Panc1 (cell line): ENCODE data around the gene ZYG11B. TPM values are rescaled to one million over a fixed set of nuclear protein-coding genes. Genes with fewer than 3 reads are reported as not detected.
"Not testable (repeated sequence)": the region's sequence is repeated elsewhere in the genome, so short reads cannot be mapped to it uniquely, and the experiment has no call there.

ENCODE experiments used
- ATAC-seq: fragments of 200-7000 bp; cut with Tn5 transposase; 2 replicates; pipeline ENCODE4 v1.9.1; 2020; ENCODE audit warnings: mild to moderate bottlenecking, moderate library complexity
- BruUV-seq: library from RNA; stranded (reverse); fragments of 400-500 nt; replicated peaks from 2 replicates; lab custom pipeline; 2021; lab: Mats Ljungman, UMichigan
- CTCF ChIA-PET: fragments of 300-600 bp; sonication (Branson Sonifier 250); formaldehyde crosslinking; loops from one replicate; lab custom pipeline; 2022; ENCODE audit warnings: antibody characterized with exemption; lab: Charles Lee
- POLR2A ChIA-PET: fragments of 300-600 bp; sonication (Branson Sonifier 250); formaldehyde crosslinking; loops from one replicate; lab custom pipeline; 2022; ENCODE audit warnings: antibody characterized with exemption; lab: Charles Lee
- DNase-seq: peaks from one replicate; pipeline ENCODE4 v3.0.0-alpha.2; 2010; ENCODE audit warnings: low read depth, low spot score
- H3K27ac ChIP-seq: 2 replicates; pipeline ENCODE4 v1.5.1; 2011; ENCODE audit warnings: mild to moderate bottlenecking, low read length, inconsistent platforms
- H3K27me3 ChIP-seq: fragments of 200-500 bp; sonication (Bioruptor generic); 2 replicates; pipeline ENCODE4 v1.6.0; 2014; ENCODE audit warnings: low read length, inconsistent platforms; ENCODE audit not compliant: control insufficient read depth, insufficient read depth
- H3K36me3 ChIP-seq: fragments of 200-500 bp; sonication (Bioruptor generic); 2 replicates; pipeline ENCODE4 v1.5.1; 2014; ENCODE audit warnings: inconsistent platforms, mild to moderate bottlenecking, low read length, moderate library complexity; ENCODE audit not compliant: control insufficient read depth, insufficient read depth
- H3K4me1 ChIP-seq: 2 replicates; pipeline ENCODE4 v1.5.1; 2011; ENCODE audit warnings: inconsistent platforms, mild to moderate bottlenecking, low read length, moderate library complexity; ENCODE audit not compliant: control insufficient read depth, insufficient read depth
- H3K4me3 ChIP-seq, 2 experiments: 2 replicates each; pipeline ENCODE4 v1.5.1; 2011 to 2012; ENCODE audit warnings: low read depth in 2 of 2, low read length in 2 of 2, mild to moderate bottlenecking in 2 of 2, inconsistent platforms in 1 of 2, moderate library complexity in 1 of 2
- H3K9me3 ChIP-seq: fragments of 200-500 bp; sonication (Bioruptor generic); 2 replicates; pipeline ENCODE4 v1.5.1; 2014; ENCODE audit warnings: low read depth, mild to moderate bottlenecking, inconsistent platforms, low read length, moderate library complexity; ENCODE audit not compliant: control insufficient read depth, insufficient read depth
- POLR2AphosphoS5 ChIP-seq: IDR thresholded peaks from 2 replicates; pipeline ENCODE4 v1.6.1; 2012; ENCODE audit warnings: mild to moderate bottlenecking, low read depth, low read length, moderate library complexity
- SIN3A ChIP-seq: IDR thresholded peaks from 2 replicates; pipeline ENCODE4 v1.6.1; 2012; ENCODE audit warnings: low read depth, mild to moderate bottlenecking, low read length, moderate library complexity, borderline replicate concordance; ENCODE audit not compliant: insufficient read depth
- TCF7L2 ChIP-seq: IDR thresholded peaks from 2 replicates; pipeline ENCODE4 v1.6.1; 2011; ENCODE audit warnings: mild to moderate bottlenecking, low read depth, low read length, inconsistent platforms
- in situ Hi-C: cut with HindIII; loops from 2 replicates; pipeline ENCODE4 v1.10.0; 2016; ENCODE audit warnings: low sequenced_read_pairs, low pct_unique_long_range_greater_than_20kb
- intact Hi-C: fragments of 100-400 bp; cut with micrococcal nuclease; formaldehyde crosslinking; loops from one replicate; pipeline ENCODE4 v1.10.0; 2022; ENCODE audit not compliant: unreplicated experiment
- total RNA-seq: library from RNA; stranded (reverse); gene quantifications from one replicate; pipeline ENCODE4 v1.2.1, GENCODE V29; 2021; ENCODE audit not compliant: unreplicated experiment
- TF ChIP-seq, protein P1 (sequence below), 2 experiments: IDR thresholded peaks; 2 replicates each; pipeline ENCODE4 v1.6.1; 2011 to 2012; ENCODE audit warnings: low read depth in 2 of 2, control low read depth in 1 of 2, low read length in 1 of 2, mild to moderate bottlenecking in 1 of 2, moderate library complexity in 1 of 2; ENCODE audit not compliant: insufficient read depth in 1 of 2
- TF ChIP-seq, protein P2 (sequence below): fragments of 450-650 bp; IDR thresholded peaks from 2 replicates; pipeline ENCODE4 v1.5.1; 2017; ENCODE audit warnings: mild to moderate bottlenecking

The ZYG11B gene
- total RNA-seq, 1 experiment from 2014 or later, result 30.7 TPM

DNA sequence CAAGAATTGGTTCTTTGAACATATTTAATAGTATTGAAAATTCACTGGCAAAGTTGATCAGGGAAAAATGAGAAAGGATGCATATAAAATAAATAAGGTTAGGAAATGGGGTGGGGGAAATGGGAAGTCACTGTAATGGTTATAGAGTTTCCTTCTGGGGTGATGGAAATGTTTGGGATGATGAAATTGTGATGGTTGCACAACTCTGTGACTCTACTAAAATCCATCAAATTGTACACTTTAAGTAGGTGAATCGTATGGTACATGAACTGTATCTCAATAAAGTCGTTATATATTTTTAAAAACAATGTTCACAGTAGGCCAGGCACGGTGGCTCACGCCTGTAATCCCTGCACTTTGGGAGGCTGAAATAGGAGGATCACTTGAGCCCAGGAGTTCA is 59.9 kb downstream of the ZYG11B start:
- TF ChIP-seq TCF7L2 (no peak), POLR2AphosphoS5 (no peak), SIN3A (no peak)
- TF ChIP-seq, protein P1, sequence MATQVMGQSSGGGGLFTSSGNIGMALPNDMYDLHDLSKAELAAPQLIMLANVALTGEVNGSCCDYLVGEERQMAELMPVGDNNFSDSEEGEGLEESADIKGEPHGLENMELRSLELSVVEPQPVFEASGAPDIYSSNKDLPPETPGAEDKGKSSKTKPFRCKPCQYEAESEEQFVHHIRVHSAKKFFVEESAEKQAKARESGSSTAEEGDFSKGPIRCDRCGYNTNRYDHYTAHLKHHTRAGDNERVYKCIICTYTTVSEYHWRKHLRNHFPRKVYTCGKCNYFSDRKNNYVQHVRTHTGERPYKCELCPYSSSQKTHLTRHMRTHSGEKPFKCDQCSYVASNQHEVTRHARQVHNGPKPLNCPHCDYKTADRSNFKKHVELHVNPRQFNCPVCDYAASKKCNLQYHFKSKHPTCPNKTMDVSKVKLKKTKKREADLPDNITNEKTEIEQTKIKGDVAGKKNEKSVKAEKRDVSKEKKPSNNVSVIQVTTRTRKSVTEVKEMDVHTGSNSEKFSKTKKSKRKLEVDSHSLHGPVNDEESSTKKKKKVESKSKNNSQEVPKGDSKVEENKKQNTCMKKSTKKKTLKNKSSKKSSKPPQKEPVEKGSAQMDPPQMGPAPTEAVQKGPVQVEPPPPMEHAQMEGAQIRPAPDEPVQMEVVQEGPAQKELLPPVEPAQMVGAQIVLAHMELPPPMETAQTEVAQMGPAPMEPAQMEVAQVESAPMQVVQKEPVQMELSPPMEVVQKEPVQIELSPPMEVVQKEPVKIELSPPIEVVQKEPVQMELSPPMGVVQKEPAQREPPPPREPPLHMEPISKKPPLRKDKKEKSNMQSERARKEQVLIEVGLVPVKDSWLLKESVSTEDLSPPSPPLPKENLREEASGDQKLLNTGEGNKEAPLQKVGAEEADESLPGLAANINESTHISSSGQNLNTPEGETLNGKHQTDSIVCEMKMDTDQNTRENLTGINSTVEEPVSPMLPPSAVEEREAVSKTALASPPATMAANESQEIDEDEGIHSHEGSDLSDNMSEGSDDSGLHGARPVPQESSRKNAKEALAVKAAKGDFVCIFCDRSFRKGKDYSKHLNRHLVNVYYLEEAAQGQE (IDR thresholded peaks at IDR 0.05; ENCODE audit: insufficient read depth in 1 of 2, low read depth in 2 of 2, low read length in 1 of 2), result no peak
- TF ChIP-seq, protein P2, sequence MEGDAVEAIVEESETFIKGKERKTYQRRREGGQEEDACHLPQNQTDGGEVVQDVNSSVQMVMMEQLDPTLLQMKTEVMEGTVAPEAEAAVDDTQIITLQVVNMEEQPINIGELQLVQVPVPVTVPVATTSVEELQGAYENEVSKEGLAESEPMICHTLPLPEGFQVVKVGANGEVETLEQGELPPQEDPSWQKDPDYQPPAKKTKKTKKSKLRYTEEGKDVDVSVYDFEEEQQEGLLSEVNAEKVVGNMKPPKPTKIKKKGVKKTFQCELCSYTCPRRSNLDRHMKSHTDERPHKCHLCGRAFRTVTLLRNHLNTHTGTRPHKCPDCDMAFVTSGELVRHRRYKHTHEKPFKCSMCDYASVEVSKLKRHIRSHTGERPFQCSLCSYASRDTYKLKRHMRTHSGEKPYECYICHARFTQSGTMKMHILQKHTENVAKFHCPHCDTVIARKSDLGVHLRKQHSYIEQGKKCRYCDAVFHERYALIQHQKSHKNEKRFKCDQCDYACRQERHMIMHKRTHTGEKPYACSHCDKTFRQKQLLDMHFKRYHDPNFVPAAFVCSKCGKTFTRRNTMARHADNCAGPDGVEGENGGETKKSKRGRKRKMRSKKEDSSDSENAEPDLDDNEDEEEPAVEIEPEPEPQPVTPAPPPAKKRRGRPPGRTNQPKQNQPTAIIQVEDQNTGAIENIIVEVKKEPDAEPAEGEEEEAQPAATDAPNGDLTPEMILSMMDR, result no peak
- H3K36me3 ChIP-seq, result peaks cover 2% of the 10 kb centered on the region
- ATAC-seq (no peak), DNase-seq (no peak)
- H3K4me3 ChIP-seq, result no peak overlapping the region
- no peaks in the 10 kb centered on the region for H3K4me1 ChIP-seq
- no peaks in the 10 kb centered on the region for H3K9me3 ChIP-seq
- no TSS peak for BruUV-seq
- no peaks in the 10 kb centered on the region for H3K27me3 ChIP-seq
- in situ Hi-C loops, result no loop called here
- POLR2A ChIA-PET, result no interaction called here
- CTCF ChIA-PET, result interaction anchor here (0.6 kb wide), 1 partner anchor 569 kb away, joined by 4 read pairs; no protein-coding TSS in a partner anchor
- intact Hi-C loops, result no loop called here
- H3K27ac ChIP-seq, result no peak overlapping the region

DNA sequence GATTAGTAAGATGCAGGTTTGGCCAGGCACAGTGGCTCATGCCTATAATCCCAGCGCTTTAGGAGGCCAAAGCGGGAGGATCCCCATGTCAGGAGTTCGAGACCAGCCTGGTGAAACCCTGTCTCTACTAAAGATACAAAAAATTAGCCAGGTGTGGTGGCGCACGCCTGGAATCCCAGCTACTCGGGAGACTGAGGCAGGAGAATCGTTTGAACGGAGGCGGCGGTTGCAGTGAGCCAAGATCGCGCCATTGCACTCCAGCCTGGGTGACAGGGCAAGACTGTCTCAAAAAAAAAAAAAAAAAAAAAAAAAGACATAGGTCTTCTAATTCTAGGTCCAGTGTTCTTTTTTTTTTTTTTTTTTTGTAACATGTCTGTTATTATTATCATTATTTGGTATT is 64.2 kb downstream of the ZYG11B start:
- H3K9me3 ChIP-seq, CTCF ChIA-PET, intact Hi-C loops, H3K4me1 ChIP-seq, in situ Hi-C loops, BruUV-seq, ATAC-seq, H3K27me3 ChIP-seq, POLR2A ChIA-PET, DNase-seq, H3K36me3 ChIP-seq, H3K4me3 ChIP-seq, H3K27ac ChIP-seq: not testable (repeated sequence)

DNA sequence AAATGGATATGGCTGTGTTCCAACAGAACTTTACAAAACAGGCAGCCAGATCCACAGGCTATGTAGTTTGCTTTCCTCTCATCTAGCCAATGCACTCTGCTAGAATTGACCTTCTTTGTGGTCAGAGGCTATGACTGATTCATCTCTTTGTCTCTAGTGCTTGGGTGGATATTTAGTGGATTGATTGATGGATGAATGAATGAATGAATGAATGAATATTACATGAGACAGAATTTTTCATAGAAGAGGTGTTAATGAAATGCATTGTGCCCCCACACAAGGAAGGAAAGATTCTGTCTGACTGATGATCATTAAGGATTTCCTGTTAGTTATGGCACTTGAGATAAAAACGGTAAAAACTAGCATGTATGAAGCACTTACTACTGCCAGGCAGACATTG is 65.8 kb downstream of the ZYG11B start:
- no peak for TF ChIP-seq TCF7L2
- TF ChIP-seq, protein P2, result no peak
- no peak for TF ChIP-seq SIN3A

DNA sequence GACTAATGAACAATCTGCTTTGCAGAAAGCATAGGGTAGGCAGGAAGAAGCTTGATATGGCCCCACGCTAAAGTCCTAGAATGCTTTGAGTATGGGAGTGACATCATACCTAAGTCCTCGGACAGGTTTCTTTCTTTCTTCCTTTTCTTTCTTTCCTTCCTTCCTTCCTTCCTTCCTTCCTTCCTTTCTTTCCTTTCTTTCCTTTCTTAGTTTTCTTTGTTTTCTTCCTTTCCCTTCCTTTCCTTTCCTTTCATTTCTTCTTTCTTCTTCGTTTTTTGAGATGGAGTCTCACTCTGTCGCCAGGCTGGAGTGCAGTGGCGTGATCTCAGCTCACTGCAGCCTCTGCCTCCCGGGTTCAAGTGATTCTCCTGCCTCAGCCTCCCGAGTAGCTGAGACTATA is 67.5 kb downstream of the ZYG11B start:
- CTCF ChIA-PET, H3K9me3 ChIP-seq, H3K4me1 ChIP-seq, H3K27ac ChIP-seq, H3K27me3 ChIP-seq, intact Hi-C loops, H3K4me3 ChIP-seq, POLR2A ChIA-PET, in situ Hi-C loops, H3K36me3 ChIP-seq, BruUV-seq, DNase-seq, ATAC-seq: not testable (repeated sequence)

More for the DNA sequence above, 65.8 kb downstream of the ZYG11B start:
- CTCF ChIA-PET, result no interaction called here
- no peak overlapping the region for H3K4me3 ChIP-seq
- intact Hi-C loops, result no loop called here
- DNase-seq (no peak), ATAC-seq (no peak)
- H3K36me3 ChIP-seq, result peaks cover 2% of the 10 kb centered on the region; the same call in 1 of the 2 replicates
- no peaks in the 10 kb centered on the region for H3K4me1 ChIP-seq
- in situ Hi-C loops, result no loop called here
- POLR2A ChIA-PET, result no interaction called here
- H3K27ac ChIP-seq, result no peak overlapping the region
- no peaks in the 10 kb centered on the region for H3K9me3 ChIP-seq
- no TSS peak for BruUV-seq
- H3K27me3 ChIP-seq, result no peaks in the 10 kb centered on the region
